Measurements from ENCODE around the gene TTC39C.
"Not testable (repeated sequence)": the region's sequence is repeated elsewhere in the genome, so short reads cannot be mapped to it uniquely, and the experiment has no call there.

Gene TTC39C

GRCh38 chr18:24016643-24017042, 2.1 kb downstream of the TTC39C start:
- no peak for DNase-seq (ENCODE audit: low read depth, low spot score)

- no peak for DNase-seq (ENCODE audit: low read depth, low spot score)
Observed at GRCh38 chr18:24018299-24018886, 3.8 kb downstream of the TTC39C start.

GRCh38 chr18:24019641-24020331, 5.2 kb downstream of the TTC39C start:
- DNase-seq (ENCODE audit: low read depth, low spot score): peak; percentile 45

GRCh38 chr18:24021505-24021904, 7.0 kb downstream of the TTC39C start:
- no peak for DNase-seq (ENCODE audit: low read depth, low spot score)

- DNase-seq (ENCODE audit: low read depth, low spot score): no peak
Observed at GRCh38 chr18:24022161-24022560, 7.6 kb downstream of the TTC39C start.

- no peak for DNase-seq (ENCODE audit: low read depth, low spot score)
Observed at GRCh38 chr18:24023185-24023814, 8.7 kb downstream of the TTC39C start.

GRCh38 chr18:24024425-24024824, 9.9 kb downstream of the TTC39C start:
- DNase-seq (ENCODE audit: low read depth, low spot score): no peak

DNA sequence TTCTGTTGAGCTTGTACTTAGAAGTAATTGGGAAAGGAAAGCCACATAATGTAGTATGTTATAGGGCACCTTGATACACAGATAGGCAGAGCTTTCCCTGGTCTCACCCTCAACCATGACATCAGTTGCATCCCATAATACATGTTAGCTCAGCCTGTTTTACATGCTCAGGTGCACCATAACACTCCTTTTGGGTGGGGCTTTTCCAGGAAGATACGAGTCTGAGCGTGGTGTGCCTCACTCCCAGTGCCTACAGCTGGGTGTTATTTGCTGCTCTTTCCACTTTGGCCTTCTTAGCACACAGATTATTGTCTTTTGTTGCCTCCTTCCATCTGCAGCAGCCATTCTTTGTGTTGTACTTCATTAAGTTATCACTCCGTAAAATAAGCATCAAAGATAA, 11.9 kb downstream of the TTC39C start:
- no peak for DNase-seq (ENCODE audit: low read depth, low spot score)

DNA sequence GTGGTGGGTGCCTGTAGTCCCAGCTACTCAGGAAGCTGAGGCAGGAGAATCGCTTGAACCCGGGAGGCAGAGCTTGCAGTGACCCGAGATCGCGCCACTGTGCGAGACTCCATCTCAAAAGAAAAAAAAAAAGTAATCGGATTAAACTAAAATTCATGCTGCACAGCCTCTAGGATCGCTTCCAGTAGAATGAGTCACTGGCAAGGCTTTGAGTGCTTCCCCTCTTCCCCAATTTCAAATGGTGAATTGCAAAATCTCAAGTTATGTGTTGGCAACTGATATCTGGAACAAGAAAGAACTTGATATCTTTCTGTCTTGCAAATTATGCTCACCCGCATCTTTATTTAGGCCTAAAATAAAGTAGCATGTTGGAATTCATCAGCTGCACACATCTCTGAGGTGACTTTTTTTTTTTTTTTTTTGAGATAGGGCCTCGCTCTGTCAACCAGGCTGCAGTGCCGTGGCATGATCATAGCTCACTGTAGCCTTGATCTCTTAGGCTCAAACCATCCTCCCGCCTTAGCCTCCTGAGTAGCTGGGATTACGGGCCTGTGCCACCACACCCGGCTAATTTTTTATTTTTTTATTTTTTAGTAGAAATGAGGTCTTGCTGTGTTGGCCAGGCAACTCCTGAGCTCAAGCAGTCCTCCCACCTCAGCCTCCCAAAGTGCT, 12.7 kb downstream of the TTC39C start:
- no peak for DNase-seq (ENCODE audit: low read depth, low spot score)

GRCh38 chr18:24028946-24029345, 14.4 kb downstream of the TTC39C start:
- DNase-seq (ENCODE audit: low read depth, low spot score): not testable (repeated sequence)

DNA sequence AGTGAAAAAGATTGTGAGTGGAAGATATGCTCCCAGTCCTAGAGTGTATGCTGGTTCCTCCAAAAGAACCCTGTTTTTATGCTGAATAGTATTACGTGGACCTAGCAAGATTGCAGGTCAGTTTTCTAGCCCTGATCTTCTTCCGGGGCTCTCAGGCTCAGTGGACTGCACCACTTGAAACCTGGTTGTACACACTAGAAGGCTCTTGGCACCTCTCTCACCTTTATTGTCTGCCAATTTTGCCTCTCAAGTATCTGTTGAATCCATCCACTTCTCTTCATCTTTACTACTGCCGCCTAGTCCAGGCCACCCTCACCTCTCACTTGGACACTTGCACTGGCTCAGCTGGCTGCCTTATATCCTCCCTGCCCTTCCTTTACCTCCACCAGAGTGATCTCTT, 16.8 kb downstream of the TTC39C start:
- DNase-seq (ENCODE audit: low read depth, low spot score): no peak

GRCh38 chr18:24031916-24032315, 17.4 kb downstream of the TTC39C start:
- no peak for DNase-seq (ENCODE audit: low read depth, low spot score)

DNA sequence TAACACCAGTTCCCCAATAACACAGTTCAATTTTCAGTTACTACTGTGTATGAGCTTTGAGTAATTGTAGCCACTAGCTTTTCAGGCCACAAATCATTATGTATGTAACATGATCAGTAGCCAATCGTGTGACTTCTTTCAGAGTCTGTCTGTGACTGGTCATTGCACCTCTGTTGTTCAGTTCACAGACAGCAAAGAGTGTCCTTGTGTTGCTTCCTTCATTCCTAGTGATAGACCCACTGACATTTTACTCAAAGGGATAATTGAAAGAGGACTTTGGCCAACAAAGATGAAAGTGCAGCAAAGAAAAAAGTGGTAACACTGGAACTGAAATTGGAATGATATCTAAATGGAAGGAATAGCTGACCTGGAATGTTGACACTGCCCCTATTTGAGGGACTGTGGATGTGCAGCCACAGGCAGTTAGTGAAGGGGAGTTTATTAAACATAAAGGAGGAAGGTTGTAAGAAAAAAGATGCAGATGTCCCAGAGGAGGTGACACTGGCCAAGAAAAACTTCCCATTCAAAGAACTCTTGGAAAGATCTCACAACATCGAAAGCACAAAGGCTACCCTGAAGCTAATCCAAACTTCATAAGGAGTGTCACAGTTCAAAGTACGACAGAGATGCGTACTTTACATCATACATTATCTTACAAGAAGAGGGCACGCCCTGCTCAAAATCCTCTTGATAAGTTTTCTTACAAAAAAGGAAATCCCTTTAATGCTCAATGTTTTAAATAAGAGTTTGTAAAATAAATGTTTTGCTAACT, 19.3 kb downstream of the TTC39C start:
- DNase-seq (ENCODE audit: low read depth, low spot score): no peak

GRCh38 chr18:24035316-24035715, 20.8 kb downstream of the TTC39C start:
- no peak for DNase-seq (ENCODE audit: low read depth, low spot score)

GRCh38 chr18:24039671-24040070, 25.1 kb downstream of the TTC39C start:
- no peak for DNase-seq (ENCODE audit: low read depth, low spot score)

DNA sequence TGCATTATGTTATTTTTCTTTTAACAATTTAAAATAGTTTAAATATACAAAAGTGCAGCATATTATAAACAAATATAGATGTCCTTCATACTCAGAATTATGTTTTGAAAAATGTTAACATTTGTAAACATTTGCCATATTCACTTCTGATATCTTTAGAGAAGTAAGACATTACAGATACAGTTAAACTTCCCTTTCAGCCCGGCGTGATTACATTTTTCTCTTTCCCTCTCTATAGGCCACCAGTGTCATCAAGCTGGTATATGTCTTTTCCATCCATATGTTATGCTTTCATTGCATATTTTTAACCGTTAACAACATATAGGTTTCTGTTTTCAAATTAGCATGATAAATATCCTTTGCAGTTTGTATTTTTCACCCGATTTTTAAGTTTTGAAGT, 27.1 kb downstream of the TTC39C start:
- DNase-seq (ENCODE audit: low read depth, low spot score): no peak

DNA sequence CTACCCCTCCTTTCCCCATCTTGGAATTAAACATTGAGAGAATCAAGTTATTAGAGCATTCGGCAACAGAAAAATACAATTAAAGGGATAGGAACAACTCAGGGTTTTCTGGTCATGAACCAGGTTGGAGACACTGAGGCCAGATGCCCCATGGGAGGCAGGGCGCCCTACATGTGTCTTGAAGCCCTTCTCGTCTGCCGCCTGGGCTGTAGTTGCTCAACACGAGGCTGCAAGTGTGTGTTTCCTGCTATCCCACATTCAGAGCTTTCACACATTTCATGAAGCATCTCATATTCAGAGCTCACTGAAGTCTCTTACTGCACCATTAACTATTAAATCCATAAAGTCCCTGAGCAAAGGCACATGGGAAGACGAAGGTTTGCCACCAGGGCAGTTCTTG, 28.8 kb downstream of the TTC39C start:
- no peak for DNase-seq (ENCODE audit: low read depth, low spot score)

DNA sequence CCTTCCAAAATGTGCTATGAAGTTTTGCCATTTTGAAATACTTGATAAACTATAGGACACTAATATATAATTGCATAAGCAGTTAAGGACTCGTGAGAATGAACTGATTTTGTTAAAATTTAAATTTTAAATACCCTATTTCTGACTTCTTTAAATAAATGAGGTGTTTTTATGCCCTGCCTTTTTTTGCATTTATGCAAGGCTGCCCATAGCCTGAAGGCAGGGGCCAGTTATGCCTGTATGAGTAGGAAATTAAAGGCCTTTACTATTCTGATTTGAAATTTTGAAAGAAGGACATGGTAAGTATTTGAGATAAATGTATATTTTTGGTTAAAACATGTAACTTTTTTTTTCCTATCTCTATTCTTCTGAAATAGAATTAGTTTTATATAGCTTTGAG, 33.7 kb downstream of the TTC39C start:
- no peak for DNase-seq (ENCODE audit: low read depth, low spot score)

DNA sequence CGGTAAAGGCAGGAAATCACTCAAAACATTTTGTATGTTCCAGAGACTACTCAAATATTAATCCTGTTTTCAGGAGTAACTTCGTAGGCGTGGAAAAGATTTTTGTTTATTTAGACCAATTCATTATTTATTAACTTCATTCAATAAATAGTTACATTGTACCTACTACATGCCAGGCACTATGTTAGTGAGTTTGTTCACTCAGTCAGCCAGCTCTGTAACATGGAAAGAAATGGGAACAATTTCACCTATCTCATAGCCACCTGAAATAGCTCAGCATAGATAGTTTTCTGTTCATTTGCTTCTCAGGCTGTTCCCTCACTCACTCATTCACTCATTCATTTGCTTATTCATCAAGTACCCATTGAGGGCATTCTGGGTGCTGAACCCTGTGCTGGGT, 34.6 kb downstream of the TTC39C start:
- no peak for DNase-seq (ENCODE audit: low read depth, low spot score)

DNA sequence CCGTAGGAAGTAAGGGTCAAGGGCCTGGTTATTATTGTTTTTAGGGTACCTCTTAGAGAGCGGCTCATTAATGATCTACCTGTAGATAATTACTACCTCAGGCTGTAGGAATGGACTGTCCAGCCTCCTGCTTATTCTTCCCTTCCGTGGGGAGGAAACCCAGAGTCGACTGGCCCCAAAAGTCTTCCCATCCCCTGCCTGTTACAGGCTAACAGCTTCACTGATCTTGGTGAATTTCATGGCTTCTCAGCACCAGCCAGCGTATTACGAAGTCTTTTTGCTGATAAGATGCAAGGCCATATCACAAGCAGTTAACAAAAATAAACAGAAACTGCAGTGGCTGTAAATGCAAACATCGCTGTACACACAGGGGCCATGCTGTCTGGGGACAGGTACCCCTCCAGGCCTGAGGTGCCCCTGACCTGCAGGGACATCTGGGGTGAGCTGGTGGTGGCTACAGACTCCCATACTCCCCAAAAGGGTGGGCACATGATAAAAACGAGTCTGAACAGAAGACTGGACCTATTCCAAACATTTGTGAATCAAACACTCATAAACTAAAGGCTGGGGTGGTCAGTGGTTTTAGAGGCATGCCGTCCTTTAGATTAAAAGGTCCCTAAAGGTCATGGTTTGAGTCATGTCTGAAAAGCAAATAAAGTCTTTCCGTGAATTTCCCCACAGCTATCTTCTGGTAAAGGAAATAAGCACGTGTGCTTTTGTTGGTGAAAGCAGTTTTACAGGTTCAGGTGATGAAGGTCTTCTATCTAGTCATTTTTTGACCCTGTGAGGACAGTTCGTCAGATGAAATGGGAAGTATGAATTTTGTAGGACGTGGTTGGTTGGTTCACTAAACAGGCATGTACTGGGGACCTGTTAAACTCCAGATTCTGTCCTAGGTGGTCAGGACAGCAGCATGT, 36.7 kb downstream of the TTC39C start:
- no peak for DNase-seq (ENCODE audit: low read depth, low spot score)

GRCh38 chr18:24052053-24052452, 37.5 kb downstream of the TTC39C start:
- no peak for DNase-seq (ENCODE audit: low read depth, low spot score)
